SKM-1 (cell line): ENCODE data around the gene GRIK3.
"Not testable (repeated sequence)": the region's sequence is repeated elsewhere in the genome, so short reads cannot be mapped to it uniquely, and the experiment has no call there.

Experiments used
- DNase-seq: peaks from one replicate; lab custom pipeline; 2025; ENCODE audit not compliant: unreplicated experiment; lab: John Stamatoyannopoulos, UW

GRIK3 gene

GRCh38 chr1:36947384-36947783 lies 86.9 kb downstream of the GRIK3 start:
- no peak for DNase-seq

- no peak for DNase-seq
Observed at GRCh38 chr1:36944883-36945282, 89.4 kb downstream of the GRIK3 start.

GRCh38 chr1:36942148-36942547 lies 92.2 kb downstream of the GRIK3 start:
- no peak for DNase-seq

GRCh38 chr1:36941316-36941978 lies 92.9 kb downstream of the GRIK3 start:
- DNase-seq: no peak

- DNase-seq: no peak
Observed at GRCh38 chr1:36938819-36939218, 95.5 kb downstream of the GRIK3 start.

- no peak for DNase-seq
Observed at GRCh38 chr1:36937371-36937770, 96.9 kb downstream of the GRIK3 start.

GRCh38 chr1:36934061-36934460 lies 100.3 kb downstream of the GRIK3 start:
- DNase-seq: no peak

GRCh38 chr1:36927826-36928225 lies 106.5 kb downstream of the GRIK3 start:
- no peak for DNase-seq

- no peak for DNase-seq
Observed at GRCh38 chr1:36925251-36925650, 109.1 kb downstream of the GRIK3 start.

GRCh38 chr1:36924282-36924811 lies 110.0 kb downstream of the GRIK3 start:
- no peak for DNase-seq

GRCh38 chr1:36922593-36923426 lies 111.5 kb downstream of the GRIK3 start:
- no peak for DNase-seq

GRCh38 chr1:36922071-36922470 lies 112.2 kb downstream of the GRIK3 start:
- DNase-seq: no peak

- no peak for DNase-seq
Observed at GRCh38 chr1:36920801-36921405, 113.4 kb downstream of the GRIK3 start.

GRCh38 chr1:36920371-36920770 lies 113.9 kb downstream of the GRIK3 start:
- no peak for DNase-seq

- no peak for DNase-seq
Observed at GRCh38 chr1:36919491-36920145, 114.7 kb downstream of the GRIK3 start.

GRCh38 chr1:36918604-36919003 lies 115.7 kb downstream of the GRIK3 start:
- DNase-seq: no peak

GRCh38 chr1:36916542-36916941 lies 117.8 kb downstream of the GRIK3 start:
- not testable (repeated sequence) for DNase-seq

GRCh38 chr1:36913484-36914060 lies 120.7 kb downstream of the GRIK3 start:
- no peak for DNase-seq

GRCh38 chr1:36913016-36913415 lies 121.3 kb downstream of the GRIK3 start:
- no peak for DNase-seq

GRCh38 chr1:36912365-36912865 lies 121.9 kb downstream of the GRIK3 start:
- DNase-seq: no peak
